Naive B cell (primary cell): Measurements from ENCODE around the gene GRHL1. TPM values are rescaled to one million over a fixed set of nuclear protein-coding genes. Genes with fewer than 3 reads are reported as not detected.

ENCODE experiments used
- ATAC-seq, 2 donors: fragments of 150-1000 bp; cut with Tn5 transposase; 2 replicates each; pipeline ENCODE4 v1.10.0; 2021; ENCODE audit warnings: low read depth in 2 of 2, mild to moderate bottlenecking in 2 of 2, moderate library complexity in 2 of 2
- DNase-seq: peaks from one replicate; pipeline ENCODE4 v3.0.0; 2022
- H3K27ac Mint-ChIP-seq, 6 donors: one replicate each; pipeline ENCODE4 v1.8.0; 2020 to 2022; ENCODE audit warnings: mild to moderate bottlenecking in 6 of 6, mixed read lengths in 6 of 6, moderate library complexity in 5 of 6, inconsistent platforms in 2 of 6
- H3K27me3 Mint-ChIP-seq, 3 donors: one replicate each; pipeline ENCODE4 v1.8.0; 2021 to 2022; ENCODE audit warnings: mixed read lengths in 3 of 3, mild to moderate bottlenecking in 1 of 3
- H3K36me3 Mint-ChIP-seq, 2 donors: one replicate each; pipeline ENCODE4 v1.8.0; 2020 to 2022; ENCODE audit warnings: mixed read lengths in 2 of 2, inconsistent platforms in 1 of 2, mild to moderate bottlenecking in 1 of 2
- H3K4me1 Mint-ChIP-seq, 3 donors: one replicate each; pipeline ENCODE4 v1.8.0; 2020 to 2022; ENCODE audit warnings: mixed read lengths in 3 of 3, inconsistent platforms in 1 of 3, mild to moderate bottlenecking in 1 of 3, moderate library complexity in 1 of 3
- H3K4me3 Mint-ChIP-seq, 8 donors: one replicate each; pipeline ENCODE4 v1.8.0; 2020 to 2022; ENCODE audit warnings: mild to moderate bottlenecking in 8 of 8, mixed read lengths in 8 of 8, moderate library complexity in 8 of 8, inconsistent platforms in 2 of 8
- H3K9me3 Mint-ChIP-seq, 7 donors: one replicate each; pipeline ENCODE4 v1.8.0; 2020 to 2022; ENCODE audit warnings: mixed read lengths in 7 of 7, mild to moderate bottlenecking in 5 of 7, inconsistent platforms in 2 of 7, moderate library complexity in 1 of 7
- polyA plus RNA-seq, 6 donors: library from polyadenylated mRNA; unstranded; fragments of 300-500 nt; fragmentation: Illumina TruSeq; gene quantifications; one replicate each; pipeline ENCODE4 v1.2.3, GENCODE V29; 2021; ENCODE audit warnings: low read depth in 6 of 6

Gene GRHL1
- polyA plus RNA-seq, 6 donors from 2014 or later, result 0.09 to 0.89 (median 0.41) TPM; not detected in 1

- ATAC-seq, result no peak
- Mint-ChIP-seq H3K9me3 (peaks cover 0 to 2% (median 0%) of the 10 kb centered on the region in 7 donors), H3K4me1 (peaks cover 20 to 33% (median 20%) of the 10 kb centered on the region in 3 donors), H3K27me3 (no peaks in the 10 kb centered on the region), H3K27ac (peak overlapping the region in 5 of 6 donors; percentile 26 to 88 (median 67)), H3K36me3 (peaks cover 0 to under 1% of the 10 kb centered on the region in 2 donors), H3K4me3 (peak overlapping the region in 2 of 8 donors; percentile 50 to 51)
- no peak for DNase-seq
Observed at GRCh38 chr2:10046931-10047330, 95.4 kb downstream of the GRHL1 start.

- Mint-ChIP-seq H3K27ac (peak overlapping the region in 4 of 6 donors; percentile 12 to 77 (median 54)), H3K9me3 (no peaks in the 10 kb centered on the region), H3K4me1 (peaks cover 12 to 23% (median 14%) of the 10 kb centered on the region in 3 donors), H3K27me3 (no peaks in the 10 kb centered on the region), H3K4me3 (peak overlapping the region in 2 of 8 donors; percentile 9 to 44), H3K36me3 (peaks cover 0 to 7% of the 10 kb centered on the region in 2 donors)
- no peak for ATAC-seq
- no peak for DNase-seq
Observed at GRCh38 chr2:10047616-10048500, 96.4 kb downstream of the GRHL1 start.

- Mint-ChIP-seq H3K27me3 (no peaks in the 10 kb centered on the region), H3K4me1 (peaks cover 11 to 23% (median 12%) of the 10 kb centered on the region in 3 donors), H3K36me3 (peaks cover under 1 to 14% of the 10 kb centered on the region in 2 donors), H3K27ac (peak overlapping the region in 2 of 6 donors; percentile 38 to 49), H3K4me3 (peak overlapping the region in 1 of 8 donors; percentile 44), H3K9me3 (no peaks in the 10 kb centered on the region)
- DNase-seq (peak; percentile 52), ATAC-seq (no peak)
Observed at GRCh38 chr2:10048501-10049171, 97.1 kb downstream of the GRHL1 start.

Other genes with a start within 250 kb of the GRHL1 start
- 10 to 100 TPM in 1 of 6 donors, 1 to 10 TPM in 5; 3.4 to 16.5 (median 7.7) TPM for gene TAF1B, start 108.2 kb upstream of the GRHL1 start, polyA plus RNA-seq
- gene KLF11, start 91.9 kb downstream of the GRHL1 start, polyA plus RNA-seq, result 10 to 100 TPM; 13.8 to 34.0 (median 16.9) TPM
- not detected for gene CYS1, start 128.7 kb downstream of the GRHL1 start, polyA plus RNA-seq
- under 1 TPM in 2 of 6 donors, not detected in 4; 0.15 to 0.24 TPM for gene RRM2, start 171.0 kb downstream of the GRHL1 start, polyA plus RNA-seq